ENCODE measurements around the gene STARD9.

The STARD9 gene

GRCh38 chr15:42688301-42688700 is 112.9 kb downstream of the STARD9 start:
- H3K27me3 Mint-ChIP-seq (ENCODE audit: low read depth, poor library complexity), result no peaks in the 10 kb centered on the region
- no peaks in the 10 kb centered on the region for H3K9me3 Mint-ChIP-seq
- DNase-seq, result no peak
- no peak overlapping the region for H3K4me3 Mint-ChIP-seq
- peaks cover 10% of the 10 kb centered on the region for H3K4me1 Mint-ChIP-seq
- no peak overlapping the region for H3K27ac Mint-ChIP-seq
- H3K36me3 Mint-ChIP-seq (ENCODE audit: low read depth), result peaks cover 45% of the 10 kb centered on the region
- no peak for TF ChIP-seq CTCF (IDR thresholded peaks at IDR 0.05)

- H3K27me3 Mint-ChIP-seq (ENCODE audit: low read depth, poor library complexity), result peaks cover 2% of the 10 kb centered on the region
- no peaks in the 10 kb centered on the region for H3K9me3 Mint-ChIP-seq
- no peak overlapping the region for H3K4me3 Mint-ChIP-seq
- H3K4me1 Mint-ChIP-seq, result peaks cover 6% of the 10 kb centered on the region
- no peak for DNase-seq
- no peak overlapping the region for H3K27ac Mint-ChIP-seq
- H3K36me3 Mint-ChIP-seq (ENCODE audit: low read depth), result peaks cover 21% of the 10 kb centered on the region
- TF ChIP-seq CTCF (IDR thresholded peaks at IDR 0.05), result no peak
Measured at GRCh38 chr15:42691308-42691707, 115.9 kb downstream of the STARD9 start.

- no peak for TF ChIP-seq CTCF (IDR thresholded peaks at IDR 0.05)
- Mint-ChIP-seq H3K36me3 (ENCODE audit: low read depth) (peaks cover 23% of the 10 kb centered on the region), H3K27me3 (ENCODE audit: low read depth, poor library complexity) (peaks cover 2% of the 10 kb centered on the region), H3K27ac (no peak overlapping the region), H3K9me3 (no peaks in the 10 kb centered on the region), H3K4me3 (no peak overlapping the region), H3K4me1 (peaks cover 5% of the 10 kb centered on the region)
- no peak for DNase-seq
Measured at GRCh38 chr15:42691770-42692169, 116.4 kb downstream of the STARD9 start.

GRCh38 chr15:42692536-42692935 is 117.1 kb downstream of the STARD9 start:
- H3K27ac Mint-ChIP-seq, result no peak overlapping the region
- DNase-seq, result no peak
- H3K4me3 Mint-ChIP-seq, result no peak overlapping the region
- no peak for TF ChIP-seq CTCF (IDR thresholded peaks at IDR 0.05)
- H3K9me3 Mint-ChIP-seq, result no peaks in the 10 kb centered on the region
- H3K36me3 Mint-ChIP-seq (ENCODE audit: low read depth), result peaks cover 16% of the 10 kb centered on the region
- peaks cover 5% of the 10 kb centered on the region for H3K4me1 Mint-ChIP-seq
- peaks cover 2% of the 10 kb centered on the region for H3K27me3 Mint-ChIP-seq (ENCODE audit: low read depth, poor library complexity)

- Mint-ChIP-seq H3K27me3 (ENCODE audit: low read depth, poor library complexity) (peaks cover 2% of the 10 kb centered on the region), H3K4me1 (peaks cover 5% of the 10 kb centered on the region), H3K4me3 (no peak overlapping the region), H3K9me3 (no peaks in the 10 kb centered on the region), H3K27ac (no peak overlapping the region), H3K36me3 (ENCODE audit: low read depth) (peaks cover 16% of the 10 kb centered on the region)
- no peak for DNase-seq
- no peak for TF ChIP-seq CTCF (IDR thresholded peaks at IDR 0.05)
Measured at GRCh38 chr15:42692997-42693396, 117.6 kb downstream of the STARD9 start.

GRCh38 chr15:42693496-42693895 is 118.1 kb downstream of the STARD9 start:
- Mint-ChIP-seq H3K36me3 (ENCODE audit: low read depth) (peaks cover 21% of the 10 kb centered on the region), H3K9me3 (no peaks in the 10 kb centered on the region), H3K27ac (no peak overlapping the region), H3K4me3 (no peak overlapping the region), H3K4me1 (peaks cover 5% of the 10 kb centered on the region), H3K27me3 (ENCODE audit: low read depth, poor library complexity) (peaks cover 5% of the 10 kb centered on the region)
- no peak for TF ChIP-seq CTCF (IDR thresholded peaks at IDR 0.05)
- no peak for DNase-seq
